Inflammatory macrophage (primary cell): ENCODE results near the gene CCDC183.
"Not testable (repeated sequence)": the region's sequence is repeated elsewhere in the genome, so short reads cannot be mapped to it uniquely, and the experiment has no call there.

Experiments used
- DNase-seq, 2 donors: peaks; one replicate each; pipeline ENCODE4 v3.0.0-alpha.2; 2020 to 2022
- total RNA-seq, 18 experiments: gene quantifications; one replicate each; lab custom pipeline; 2026; ENCODE audit warnings: mixed read lengths in 6 of 18, inconsistent platforms in 2 of 18; lab: John Stamatoyannopoulos, UW

Gene CCDC183
- 0 to 0.41 (median 0.14) reads per million in 18 experiments for total RNA-seq

DNA sequence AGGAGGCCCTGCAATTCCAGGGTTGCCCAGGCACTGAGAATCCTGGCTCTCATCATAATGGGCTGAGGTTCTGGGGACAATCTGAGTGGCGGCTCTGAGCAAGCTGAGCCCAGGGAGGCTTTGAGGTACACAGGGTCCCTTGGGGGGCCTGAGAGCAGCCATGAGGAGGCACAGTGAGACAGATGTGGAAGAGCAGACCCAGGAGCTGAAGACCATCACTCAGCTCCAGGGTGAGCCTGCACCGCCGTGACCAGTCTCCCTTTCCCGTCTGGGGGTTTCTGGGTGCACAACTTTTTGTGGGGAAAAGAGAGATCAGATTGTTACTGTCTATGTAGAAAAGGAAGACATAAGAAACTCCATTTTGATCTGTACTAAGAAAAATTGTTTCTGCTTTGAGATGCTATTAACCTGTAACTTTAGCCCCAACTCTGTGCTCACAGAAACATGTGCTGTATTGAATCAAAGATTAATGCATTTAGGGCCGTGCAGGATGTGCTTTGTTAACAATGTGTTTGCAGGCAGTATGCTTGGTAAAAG, at the start of gene CCDC183:
CCDC183 (plus strand) TSS at position 101 of the 537 bp plus-strand sequence; CDS start at position 161, 60 bp downstream.
- DNase-seq, result no peak

- no peak for DNase-seq
Measured at GRCh38 chr9:136746621-136747020, 49.5 kb upstream of the CCDC183 start.

DNA sequence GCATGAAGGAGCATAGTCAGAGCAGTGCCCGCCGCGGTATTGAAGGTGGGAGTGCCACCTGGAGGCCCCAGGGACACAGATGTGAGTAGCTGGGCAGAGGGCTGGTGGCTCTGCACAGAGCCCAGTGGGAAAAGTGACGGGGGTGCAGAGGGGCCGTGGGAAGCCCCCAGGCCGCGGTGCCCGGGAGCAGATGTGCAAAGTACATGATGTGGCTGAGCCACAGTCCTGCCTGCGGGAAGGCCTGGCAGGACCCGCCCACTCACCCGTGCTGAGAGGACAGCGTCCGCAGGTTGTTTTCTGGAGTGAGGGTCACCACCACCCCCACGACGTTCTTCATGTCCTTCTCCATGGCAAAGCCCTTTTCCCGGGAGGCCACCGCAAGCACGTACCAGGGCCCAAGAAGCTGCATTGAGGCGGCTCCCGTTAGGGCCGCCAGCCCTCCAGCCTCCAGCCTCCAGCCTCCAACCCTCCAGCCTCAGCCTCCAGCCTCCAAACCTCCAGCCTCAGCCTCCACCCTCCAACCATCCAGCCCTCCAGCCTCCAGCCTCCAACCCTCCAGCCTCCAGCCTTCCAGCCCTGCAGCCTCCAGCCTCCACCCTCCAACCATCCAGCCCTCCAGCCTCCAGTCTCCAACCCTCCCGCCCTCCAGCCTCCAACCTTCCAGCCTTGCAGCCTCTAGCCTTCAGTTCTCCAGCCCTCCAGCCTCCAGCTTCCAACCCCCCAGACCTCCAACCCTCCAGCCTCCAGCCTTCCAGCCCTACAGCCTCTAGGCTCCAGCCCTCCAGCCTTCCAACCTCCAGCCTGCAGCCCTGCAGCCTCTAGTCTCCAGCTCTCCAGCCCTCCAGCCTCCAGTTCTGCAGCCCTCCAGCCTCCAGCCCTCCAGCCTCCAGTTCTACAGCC, 48.7 kb upstream of the CCDC183 start:
- DNase-seq, result no peak

DNA sequence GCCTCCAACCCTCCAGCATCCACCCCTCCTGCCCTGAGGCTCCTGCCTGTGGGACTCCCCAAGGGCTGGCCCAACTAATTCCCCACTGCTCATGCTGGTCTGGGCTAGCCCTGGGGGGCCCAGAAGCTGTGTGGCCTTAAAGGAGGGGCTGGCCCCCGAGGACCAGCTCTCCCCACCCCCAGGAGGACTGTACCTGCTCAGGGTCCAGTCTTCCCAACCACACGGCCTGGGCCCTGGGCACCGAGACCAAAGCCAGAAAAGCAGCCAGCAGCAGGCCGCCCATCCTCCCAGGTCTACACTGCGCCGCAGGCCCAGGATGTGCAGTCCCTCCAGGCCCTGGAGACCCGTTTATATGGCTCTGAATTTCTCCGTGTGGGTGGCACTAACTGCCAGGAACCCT, 47.9 kb upstream of the CCDC183 start, which contains the start of gene LCN6:
LCN6 (minus strand) TSS at position 325 of the 400 bp plus-strand sequence; CDS start at position 283, 42 bp downstream.
- DNase-seq, result no peak

- DNase-seq, result no peak
Measured at GRCh38 chr9:136748666-136749611, 47.2 kb upstream of the CCDC183 start.

DNA sequence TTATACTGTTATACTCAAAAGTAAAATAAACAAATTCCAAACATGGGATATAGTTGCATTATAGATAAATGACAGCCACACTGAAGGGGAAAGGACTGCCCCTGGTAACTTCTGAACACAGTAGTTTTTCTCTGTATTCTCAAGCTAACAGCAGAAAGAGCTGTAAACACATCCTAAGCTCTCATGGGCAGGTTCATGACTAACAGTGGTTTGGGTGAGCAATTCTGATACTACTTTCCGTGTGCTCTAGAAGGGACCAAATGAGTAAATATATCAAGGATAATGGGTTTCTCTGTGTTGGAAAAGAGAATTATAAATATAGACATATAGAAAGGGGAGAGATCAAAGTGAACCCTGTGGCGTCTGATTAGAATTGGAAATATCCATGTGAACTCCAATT, 45.6 kb upstream of the CCDC183 start:
- no peak for DNase-seq

DNA sequence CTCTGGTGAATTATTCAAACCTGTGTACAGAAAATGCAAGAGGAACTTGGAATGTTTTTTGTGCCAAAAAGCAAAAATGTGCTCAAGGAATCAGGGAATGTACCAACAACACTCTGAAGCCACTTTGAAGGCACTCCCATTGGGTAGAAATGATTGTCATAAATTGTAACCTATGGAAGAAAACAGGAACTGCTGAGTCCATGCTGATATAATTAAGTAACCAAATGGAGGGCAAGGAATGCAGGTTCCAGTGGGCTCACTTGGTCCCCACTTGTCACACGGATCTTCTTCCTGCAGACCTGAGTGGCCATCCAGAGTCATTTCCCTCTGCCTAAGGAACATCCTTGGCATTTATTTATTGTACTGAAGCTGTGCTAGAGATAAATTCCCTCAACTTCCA, 44.9 kb upstream of the CCDC183 start:
- no peak for DNase-seq

- DNase-seq, result no peak
Measured at GRCh38 chr9:136751814-136752213, 44.3 kb upstream of the CCDC183 start.

- no peak for DNase-seq
Measured at GRCh38 chr9:136753371-136754058, 42.6 kb upstream of the CCDC183 start.

DNA sequence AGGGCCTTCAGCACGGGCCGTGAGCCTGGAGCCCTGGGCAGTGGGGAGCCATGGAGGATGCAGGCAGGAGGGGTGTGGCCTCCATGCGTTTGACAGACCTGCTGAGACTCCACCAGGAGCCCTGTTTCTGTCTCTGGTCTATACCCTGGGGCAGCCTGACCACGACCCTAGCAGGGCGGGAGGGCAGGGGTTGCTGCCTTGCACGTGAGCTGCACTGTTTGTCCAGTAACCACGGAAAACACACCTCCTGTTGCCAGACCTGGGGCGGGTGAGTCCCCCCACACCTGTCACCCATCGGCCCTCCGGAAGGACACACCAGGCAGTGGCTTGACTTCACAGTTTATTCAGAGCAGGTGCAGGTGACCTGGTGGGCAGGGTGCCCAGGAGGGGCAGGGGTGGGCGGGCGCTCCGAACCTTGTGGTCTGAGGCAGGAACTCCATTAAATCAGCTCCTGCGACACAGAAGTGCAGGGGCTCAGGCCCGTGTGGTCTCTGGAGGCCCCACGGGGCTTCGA, 42.0 kb upstream of the CCDC183 start:
- no peak for DNase-seq

DNA sequence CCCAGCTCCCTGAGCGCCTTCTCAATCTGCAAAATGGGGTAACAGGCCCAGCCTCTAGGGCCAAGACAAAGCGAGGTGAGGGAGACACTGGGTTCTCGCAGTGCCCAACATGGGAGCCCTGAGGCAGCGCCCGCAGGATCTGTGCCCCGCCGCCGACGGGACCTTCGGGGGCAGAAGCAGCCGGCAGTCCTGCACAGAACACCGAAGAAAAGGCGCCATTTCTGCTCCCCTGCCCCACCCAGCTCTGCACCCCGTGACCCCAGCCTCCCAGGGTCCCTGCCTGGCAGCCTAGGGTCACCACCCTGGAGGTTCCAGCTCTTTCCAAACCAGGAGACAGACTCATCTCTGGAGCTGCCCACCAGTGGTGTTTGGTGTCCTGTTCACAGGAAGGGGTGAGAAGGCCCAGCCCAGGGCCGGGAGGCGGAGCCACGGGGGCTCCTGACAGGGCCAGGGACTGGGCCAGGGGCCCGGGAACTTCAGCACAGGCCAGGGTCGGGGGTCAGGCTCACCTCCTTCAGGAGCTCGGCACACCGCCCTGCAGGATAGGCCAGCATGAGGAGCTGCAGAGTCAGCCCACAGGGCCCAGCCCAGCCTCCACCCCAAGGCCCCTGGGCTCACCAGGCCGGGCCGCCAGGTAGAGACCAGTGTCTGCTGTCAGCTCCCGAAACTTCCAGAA, 41.4 kb upstream of the CCDC183 start:
- no peak for DNase-seq

DNA sequence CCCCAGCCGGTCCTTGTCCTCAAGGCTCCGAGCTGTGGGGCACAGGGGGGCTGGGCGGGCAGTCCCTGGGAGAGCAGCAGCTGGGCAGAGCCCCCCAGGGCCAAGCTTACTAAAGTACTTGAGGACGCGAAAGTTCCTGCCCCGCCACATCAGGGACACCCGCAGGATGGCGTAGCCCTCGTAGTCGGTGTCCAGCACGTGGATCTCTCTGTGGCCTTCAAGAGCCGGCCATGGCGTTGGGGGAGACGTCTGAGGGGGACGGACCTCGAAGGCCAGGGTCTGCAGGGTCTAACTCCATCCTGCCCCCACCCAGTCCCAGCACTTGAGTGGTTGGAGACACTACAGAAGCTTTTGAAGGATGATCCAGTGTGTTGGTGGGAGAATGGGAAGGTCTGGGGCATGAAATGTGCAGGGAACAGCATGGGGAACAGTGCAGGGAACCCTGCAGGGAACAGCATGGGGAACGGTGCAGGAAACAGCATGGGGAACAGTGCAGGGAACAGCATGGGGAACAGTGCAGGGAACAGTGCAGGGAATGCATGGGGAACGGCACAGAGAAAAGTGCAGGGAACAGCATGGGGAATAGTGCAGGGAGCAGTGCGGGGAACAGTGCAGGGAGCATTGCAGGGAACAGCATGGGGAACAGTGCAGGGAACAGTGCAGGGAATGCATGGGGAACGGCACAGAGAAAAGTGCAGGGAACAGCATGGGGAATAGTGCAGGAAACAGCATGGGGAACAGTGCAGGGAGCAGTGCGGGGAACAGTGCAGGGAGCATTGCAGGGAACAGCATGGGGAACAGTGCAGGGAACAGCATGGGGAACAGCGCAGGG, 40.6 kb upstream of the CCDC183 start:
- not testable (repeated sequence) for DNase-seq

- DNase-seq, result no peak
Measured at GRCh38 chr9:136756134-136756438, 40.1 kb upstream of the CCDC183 start.

- no peak for DNase-seq
Measured at GRCh38 chr9:136756836-136757235, 39.3 kb upstream of the CCDC183 start.

DNA sequence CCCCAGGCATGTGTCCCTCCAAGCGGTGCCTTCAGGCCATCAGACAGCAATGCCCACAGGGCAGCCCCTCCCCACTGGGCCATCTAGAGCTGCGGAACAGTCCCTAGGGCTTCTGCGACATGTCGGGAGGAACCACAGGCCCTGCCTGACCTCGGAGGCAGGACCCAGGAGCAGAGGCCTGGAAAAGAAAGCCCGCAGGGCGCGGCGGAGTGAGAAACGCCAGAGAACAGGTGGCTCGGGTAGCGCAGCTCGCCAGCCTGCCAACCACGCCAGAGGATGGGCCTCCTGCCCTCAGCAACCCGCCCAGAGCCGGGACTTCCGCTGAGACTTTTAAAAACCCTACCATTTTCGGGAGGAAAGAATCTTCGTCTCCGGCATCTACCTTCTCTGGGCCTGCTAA, 38.8 kb upstream of the CCDC183 start:
- DNase-seq, result no peak

DNA sequence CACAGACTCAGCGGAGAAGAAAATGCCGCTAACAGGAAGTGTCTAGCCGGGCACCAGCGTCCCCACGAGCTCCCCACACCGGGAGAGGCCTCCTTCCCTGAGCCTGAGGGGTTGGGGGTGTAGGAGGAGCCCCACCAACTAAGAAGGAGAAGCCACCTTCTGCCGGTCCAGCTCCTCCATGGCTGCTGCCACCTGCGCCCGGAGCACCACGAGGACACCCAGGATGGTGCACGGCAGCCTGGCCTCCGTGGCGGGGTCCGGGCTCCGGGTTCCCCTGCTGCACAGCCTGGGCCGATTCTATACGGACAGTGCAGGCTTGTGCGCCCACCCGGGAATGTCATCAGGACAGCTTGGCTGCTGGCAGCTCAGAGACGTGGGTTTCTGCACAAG, 38.4 kb upstream of the CCDC183 start:
- DNase-seq, result no peak

DNA sequence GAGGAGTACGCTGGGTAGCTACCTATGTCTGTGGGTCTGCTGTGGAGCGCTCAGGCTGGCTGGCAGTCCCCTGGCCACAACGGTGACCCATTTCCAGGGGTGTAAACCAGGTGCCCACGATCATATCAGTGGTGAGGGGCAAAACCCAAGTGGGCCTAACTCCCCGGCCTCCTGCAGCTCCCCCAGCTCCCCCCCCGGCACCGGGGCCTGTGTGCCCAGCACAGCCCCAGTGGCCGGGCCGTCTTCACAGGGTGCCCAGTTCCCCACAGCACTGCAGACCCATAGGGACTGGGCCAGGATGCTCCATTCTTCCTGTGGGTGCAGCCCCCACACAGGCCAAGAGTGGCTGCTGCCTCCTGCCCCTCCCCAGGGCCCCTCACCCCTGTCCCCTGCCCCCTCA, 37.1 kb upstream of the CCDC183 start:
- DNase-seq, result no peak

GRCh38 chr9:136759436-136760325, 36.5 kb upstream of the CCDC183 start:
- DNase-seq, result no peak

DNA sequence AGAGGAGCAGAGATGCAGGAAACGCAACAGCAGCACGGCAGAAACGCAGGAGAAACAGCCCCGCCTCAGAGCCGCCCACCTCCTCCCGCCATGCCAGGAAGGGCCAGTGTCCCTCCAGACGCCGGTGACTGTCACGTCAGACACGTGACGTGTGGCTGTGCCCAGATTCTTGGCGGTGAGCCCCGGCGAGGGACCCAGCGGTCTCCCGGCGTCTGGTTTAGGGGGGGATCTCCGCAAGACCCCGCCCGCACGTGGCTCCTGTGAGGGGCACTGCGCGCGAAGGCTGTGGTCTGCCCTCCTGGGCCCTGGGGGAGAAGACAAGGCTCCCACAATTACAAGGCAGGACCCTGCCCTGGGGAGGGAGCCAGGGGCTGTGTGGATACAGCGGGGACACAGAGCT, 35.7 kb upstream of the CCDC183 start:
- no peak for DNase-seq
